H9 (cell line): Measurements from ENCODE around the gene LRRK1. TPM values are rescaled to one million over a fixed set of nuclear protein-coding genes. Genes with fewer than 3 reads are reported as not detected.

Experiments
- DNase-seq: peaks from one replicate; pipeline ENCODE4 v3.0.0-alpha.2; 2017
- H2AFZ ChIP-seq: one replicate; pipeline ENCODE4 v1.6.1; 2013; ENCODE audit warnings: mild to moderate bottlenecking, low read length, control low read depth, moderate library complexity
- H2AK5ac ChIP-seq: 2 replicates; pipeline ENCODE4 v1.6.1; 2013; ENCODE audit warnings: low read length, control low read depth, mixed read lengths; ENCODE audit not compliant: insufficient read length
- H2BK120ac ChIP-seq: one replicate; pipeline ENCODE4 v1.6.1; 2013; ENCODE audit warnings: low read depth, mild to moderate bottlenecking, low read length, control low read depth, inconsistent platforms; ENCODE audit not compliant: poor library complexity, severe bottlenecking
- H2BK12ac ChIP-seq: 2 replicates; pipeline ENCODE4 v1.6.1; 2013; ENCODE audit warnings: low read length, control low read depth, mixed read lengths, low read depth; ENCODE audit not compliant: insufficient read length
- H2BK15ac ChIP-seq: 2 replicates; pipeline ENCODE4 v1.6.1; 2013; ENCODE audit warnings: low read depth, low read length, control low read depth
- H2BK20ac ChIP-seq: one replicate; pipeline ENCODE4 v1.6.1; 2013; ENCODE audit warnings: low read depth, mild to moderate bottlenecking, low read length, control low read depth, inconsistent platforms; ENCODE audit not compliant: poor library complexity, severe bottlenecking
- H2BK5ac ChIP-seq: 2 replicates; pipeline ENCODE4 v1.6.1; 2013; ENCODE audit warnings: low read length, control low read depth, mixed read lengths; ENCODE audit not compliant: insufficient read length
- H3K14ac ChIP-seq: 2 replicates; pipeline ENCODE4 v1.6.1; 2013; ENCODE audit warnings: low read length, control low read depth; ENCODE audit not compliant: insufficient read depth
- H3K18ac ChIP-seq: 2 replicates; pipeline ENCODE4 v1.6.1; 2013; ENCODE audit warnings: low read depth, mild to moderate bottlenecking, mixed read lengths, low read length, control low read depth; ENCODE audit not compliant: insufficient read length
- H3K23ac ChIP-seq: 2 replicates; pipeline ENCODE4 v1.6.1; 2013; ENCODE audit warnings: low read length, control low read depth, mixed read lengths, low read depth; ENCODE audit not compliant: insufficient read length
- H3K23me2 ChIP-seq: 2 replicates; pipeline ENCODE4 v1.6.1; 2013; ENCODE audit warnings: low read depth, mild to moderate bottlenecking, mixed read lengths, low read length, control low read depth; ENCODE audit not compliant: insufficient read length, poor library complexity, severe bottlenecking
- H3K27ac ChIP-seq: 2 replicates; pipeline ENCODE4 v1.5.1; 2013; ENCODE audit warnings: low read length, control low read depth, mixed read lengths, low read depth; ENCODE audit not compliant: insufficient read length
- H3K27me3 ChIP-seq: 2 replicates; pipeline ENCODE4 v1.6.1; 2013; ENCODE audit warnings: low read length, control low read depth, inconsistent platforms; ENCODE audit not compliant: insufficient read depth
- H3K4ac ChIP-seq: 2 replicates; pipeline ENCODE4 v1.6.1; 2013; ENCODE audit warnings: low read depth, mild to moderate bottlenecking, control low read depth, inconsistent platforms, low read length, moderate library complexity
- H3K4me1 ChIP-seq: 2 replicates; pipeline ENCODE4 v1.6.1; 2013; ENCODE audit warnings: low read length, control low read depth, inconsistent platforms; ENCODE audit not compliant: insufficient read depth
- H3K4me2 ChIP-seq: 2 replicates; pipeline ENCODE4 v1.6.1; 2013; ENCODE audit warnings: low read length, control low read depth, mixed read lengths; ENCODE audit not compliant: insufficient read length, insufficient read depth
- H3K56ac ChIP-seq: 2 replicates; pipeline ENCODE4 v1.6.1; 2013; ENCODE audit warnings: low read depth, mild to moderate bottlenecking, mixed read lengths, low read length, control low read depth; ENCODE audit not compliant: insufficient read length
- H3K79me1 ChIP-seq: 2 replicates; pipeline ENCODE4 v1.6.1; 2013; ENCODE audit warnings: low read depth, mild to moderate bottlenecking, moderate library complexity, low read length, control low read depth, inconsistent platforms; ENCODE audit not compliant: insufficient read depth, poor library complexity, severe bottlenecking
- H3K79me2 ChIP-seq: 2 replicates; pipeline ENCODE4 v1.6.1; 2013; ENCODE audit warnings: low read length, control low read depth, inconsistent platforms; ENCODE audit not compliant: insufficient read depth
- H3K9ac ChIP-seq: 2 replicates; pipeline ENCODE4 v1.6.1; 2013; ENCODE audit warnings: low read length, control low read depth, mixed read lengths; ENCODE audit not compliant: insufficient read length; ENCODE audit errors: extremely low read depth
- H3K9me3 ChIP-seq: one replicate; pipeline ENCODE4 v1.6.1; 2013; ENCODE audit warnings: low read depth, low read length, inconsistent platforms; ENCODE audit not compliant: control insufficient read depth
- H3T11ph ChIP-seq: one replicate; pipeline ENCODE4 v1.6.1; 2013; ENCODE audit warnings: mild to moderate bottlenecking, low read length, control low read depth, inconsistent platforms
- H4K20me1 ChIP-seq: one replicate; pipeline ENCODE4 v1.6.1; 2013; ENCODE audit not compliant: control insufficient read depth, insufficient read length, insufficient read depth
- H4K5ac ChIP-seq: 2 replicates; pipeline ENCODE4 v1.6.1; 2013; ENCODE audit warnings: low read depth, mild to moderate bottlenecking, mixed read lengths, low read length, control low read depth; ENCODE audit not compliant: insufficient read length
- H4K8ac ChIP-seq: replicated peaks from 2 replicates; pipeline ENCODE4 v1.6.1; 2013; ENCODE audit warnings: low read length, control low read depth, mixed read lengths, low read depth; ENCODE audit not compliant: insufficient read length
- H4K91ac ChIP-seq: 2 replicates; pipeline ENCODE4 v1.6.1; 2013; ENCODE audit warnings: low read depth, mild to moderate bottlenecking, moderate library complexity, mixed read lengths, low read length, control low read depth; ENCODE audit not compliant: insufficient read length
- H3K27ac Mint-ChIP-seq, 3 experiments: 2 replicates in 2 of 3; 3 replicates in 1 of 3; pipeline ENCODE4 v1.8.0; 2020 to 2021; ENCODE audit warnings: mixed read lengths in 3 of 3, mild to moderate bottlenecking in 1 of 3, moderate library complexity in 1 of 3
- H3K27me3 Mint-ChIP-seq: 2 replicates; pipeline ENCODE4 v1.8.0; 2021; ENCODE audit warnings: low read depth, mild to moderate bottlenecking, moderate library complexity, mixed read lengths
- H3K36me3 Mint-ChIP-seq, 3 experiments: 2 replicates in 2 of 3; 3 replicates in 1 of 3; pipeline ENCODE4 v1.8.0; 2020 to 2021; ENCODE audit warnings: low read depth in 3 of 3, mixed read lengths in 3 of 3; ENCODE audit not compliant: insufficient read depth in 1 of 3
- H3K4me1 Mint-ChIP-seq, 2 experiments: 2 replicates each; pipeline ENCODE4 v1.8.0; 2020; ENCODE audit warnings: mixed read lengths in 2 of 2
- H3K4me3 Mint-ChIP-seq, 2 experiments: 2 replicates in 1 of 2; 3 replicates in 1 of 2; pipeline ENCODE4 v1.8.0; 2020 to 2021; ENCODE audit warnings: mild to moderate bottlenecking in 2 of 2, mixed read lengths in 2 of 2, moderate library complexity in 1 of 2
- H3K9me3 Mint-ChIP-seq, 2 experiments: 2 replicates in 1 of 2; 3 replicates in 1 of 2; pipeline ENCODE4 v1.8.0; 2020; ENCODE audit warnings: mild to moderate bottlenecking in 2 of 2, mixed read lengths in 2 of 2, moderate library complexity in 1 of 2
- CTCF ChIP-seq: fragments of 200-600 bp; sonication (generic); conservative IDR thresholded peaks from 3 replicates; pipeline ENCODE4 v1.8.0; 2021; ENCODE audit warnings: antibody characterized with exemption, mild to moderate bottlenecking
- WGBS: extraction: QIAGEN DNeasy Blood & Tissue Kit; methylation state at CpG from one replicate; pipeline ENCODE4 v1.1.7; 2013; ENCODE audit warnings: missing lambda C conversion rate, low lambda C conversion rate, mixed read lengths; ENCODE audit not compliant: insufficient read length; ENCODE audit errors: extremely low coverage; 5-methylcytosine and 5-hydroxymethylcytosine counted together
- total RNA-seq: library from RNA; stranded (reverse); gene quantifications from 2 replicates; pipeline ENCODE4 v1.2.1, GENCODE V29; 2021

The LRRK1 gene
- total RNA-seq, 1 experiment from 2014 or later: 4.0 TPM

GRCh38 chr15:100919481-100920405, 586 bp downstream of the LRRK1 start:
- Histone ChIP-seq H2BK12ac (no peak overlapping the region), H3K9ac (no peak overlapping the region), H3K27me3 (peaks cover 28% of the 10 kb centered on the region), H2AK5ac (no peak overlapping the region), H4K8ac (no peak overlapping the region), H3K23me2 (peaks cover 13% of the 10 kb centered on the region), H2BK5ac (no peak overlapping the region), H3K9me3 (no peaks in the 10 kb centered on the region), H3K79me2 (no peaks in the 10 kb centered on the region), H4K91ac (no peak overlapping the region), H2BK15ac (no peak overlapping the region; the same call in 1 of the 2 replicates), H3K23ac (no peak overlapping the region), H3K56ac (no peak overlapping the region), H3K14ac (peak overlapping the region; percentile 12; the same call in 1 of the 2 replicates), H2BK20ac (no peak overlapping the region), H3K18ac (no peak overlapping the region), H2BK120ac (no peak overlapping the region), H3K79me1 (no peaks in the 10 kb centered on the region), H2AFZ (no peak overlapping the region), H4K5ac (no peak overlapping the region), H4K20me1 (no peaks in the 10 kb centered on the region), H3K4ac (no peak overlapping the region), H3T11ph (no peak overlapping the region), H3K27ac (no peak overlapping the region), H3K4me2 (peak overlapping the region; percentile 69), H3K4me1 (no peaks in the 10 kb centered on the region)
- Mint-ChIP-seq H3K4me1 (peaks cover 6 to 16% of the 10 kb centered on the region in 2 experiments), H3K9me3 (no peaks in the 10 kb centered on the region; a peak in 1 of 5 replicates), H3K27ac (no peak overlapping the region), H3K36me3 (no peaks in the 10 kb centered on the region; a peak in 1 of 7 replicates), H3K4me3 (peak overlapping the region; percentile 58 to 71), H3K27me3 (peaks cover 79% of the 10 kb centered on the region)
- DNase-seq: no peak
- no CpG with 5 or more reads among the region's 80 CpGs for WGBS
- no peak for TF ChIP-seq CTCF
